Endothelial cell of umbilical vein (primary cell): ENCODE data around the gene CD300LB.

Source experiments
- CTCF ChIP-seq, 2 donors: IDR thresholded peaks; 1 replicate in 1 of 2; 2 replicates in 1 of 2; pipeline ENCODE4 v1.5.1; 2011; ENCODE audit warnings: low read length in 2 of 2, mild to moderate bottlenecking in 2 of 2, moderate library complexity in 2 of 2, control low read depth in 1 of 2, inconsistent platforms in 1 of 2, low read depth in 1 of 2; ENCODE audit not compliant: insufficient read depth in 1 of 2; ENCODE audit errors: extremely low read depth in 1 of 2
- EZH2 ChIP-seq: IDR thresholded peaks from 2 replicates; pipeline ENCODE4 v1.6.1; 2012; ENCODE audit warnings: borderline replicate concordance, low read depth, mild to moderate bottlenecking, moderate library complexity, low read length, inconsistent platforms; ENCODE audit not compliant: severe bottlenecking
- FOS ChIP-seq: IDR thresholded peaks from 2 replicates; pipeline ENCODE4 v1.6.1; 2011; ENCODE audit warnings: mild to moderate bottlenecking, low read length, moderate library complexity, borderline replicate concordance; ENCODE audit not compliant: insufficient read depth
- GATA2 ChIP-seq: IDR thresholded peaks from 2 replicates; pipeline ENCODE4 v1.7.0; 2011; ENCODE audit warnings: low read depth, mild to moderate bottlenecking, moderate library complexity, mixed read lengths, low read length; ENCODE audit not compliant: insufficient read length, insufficient read depth
- MAX ChIP-seq: IDR thresholded peaks from 2 replicates; pipeline ENCODE4 v1.6.1; 2011; ENCODE audit not compliant: insufficient read depth, insufficient read length
- MYC ChIP-seq: IDR thresholded peaks from one replicate; pipeline ENCODE4 v1.6.1; 2011; ENCODE audit warnings: mild to moderate bottlenecking, low read depth, low read length
- POLR2A ChIP-seq: IDR thresholded peaks from 2 replicates; pipeline ENCODE4 v1.6.1; 2012; ENCODE audit warnings: low read depth, mild to moderate bottlenecking, control low read depth, low read length
- POLR2AphosphoS5 ChIP-seq: IDR thresholded peaks from 2 replicates; pipeline ENCODE4 v1.6.1; 2012; ENCODE audit warnings: low read depth, mild to moderate bottlenecking, control low read depth, low read length, moderate library complexity; ENCODE audit not compliant: insufficient read depth

- TF ChIP-seq EZH2 (no peak), CTCF (IDR thresholded peaks at IDR 0.05; ENCODE audit: extremely low read depth in 1 of 2, insufficient read depth in 1 of 2, low read depth in 1 of 2, low read length in 2 of 2) (no peak), POLR2AphosphoS5 (no peak), GATA2 (no peak), POLR2A (no peak), MAX (no peak), FOS (no peak), MYC (no peak)
Measured at GRCh38 chr17:74571621-74572270, 40.5 kb upstream of the CD300LB start.
